Measurements from ENCODE around the gene ACVR1C. TPM values are rescaled to one million over a fixed set of nuclear protein-coding genes. Genes with fewer than 3 reads are reported as not detected.
"Not testable (repeated sequence)": the region's sequence is repeated elsewhere in the genome, so short reads cannot be mapped to it uniquely, and the experiment has no call there.

ACVR1C gene
- total and polyA plus RNA-seq, 2 experiments from 2014 or later = 1.3 to 3.0 TPM

DNA sequence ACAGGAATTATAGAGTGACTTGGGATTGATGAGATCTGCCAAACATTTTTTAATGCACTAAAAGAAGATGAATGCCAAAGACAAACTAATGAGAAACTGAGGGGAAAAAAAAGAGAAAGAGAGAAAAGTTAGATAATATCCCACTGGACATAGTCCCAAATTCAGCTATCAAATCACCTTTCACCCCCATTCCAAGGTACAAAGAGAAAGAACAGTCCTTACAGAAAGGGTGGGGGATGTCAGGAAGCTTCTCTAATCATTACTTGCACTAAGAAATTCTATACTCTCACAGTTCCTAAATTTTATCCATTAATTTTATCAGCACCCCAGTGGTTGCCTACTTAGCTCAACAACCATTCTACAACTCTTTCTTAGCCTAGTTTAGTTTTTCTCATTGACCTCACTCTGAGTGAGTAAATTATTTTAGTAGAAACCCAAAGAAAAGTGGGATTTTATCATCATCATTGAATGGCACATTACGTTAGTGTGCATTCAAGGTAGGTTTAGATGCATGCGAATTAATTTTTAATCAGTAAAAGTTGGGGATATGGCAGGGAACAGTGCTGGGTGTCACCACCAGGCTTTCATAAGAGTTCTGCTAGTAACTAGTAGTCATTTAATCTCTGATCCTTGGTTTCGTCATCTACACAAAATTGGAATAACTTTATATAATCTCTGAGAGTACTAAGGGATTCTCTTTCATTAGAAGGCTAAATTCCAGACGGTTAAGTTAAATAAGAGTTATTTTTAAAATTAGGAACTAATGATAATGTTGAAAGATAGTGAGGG is 99.5 kb downstream of the ACVR1C start:
- no peaks in the 10 kb centered on the region for H3K79me2 ChIP-seq
- H4K20me1 ChIP-seq (ENCODE audit: insufficient read depth, poor library complexity, severe bottlenecking) = no peaks in the 10 kb centered on the region
- no peaks in the 10 kb centered on the region for H3K9me2 ChIP-seq (replicated peaks; ENCODE audit: insufficient read depth)
- TF ChIP-seq EZH2phosphoT487 (IDR thresholded peaks at IDR 0.05; ENCODE audit: low read depth, severe bottlenecking, unreplicated experiment) = no peak
- no peak for TF ChIP-seq CTCF (IDR thresholded peaks at IDR 0.05; ENCODE audit: poor library complexity)
- no peak for TF ChIP-seq EZH2 (IDR thresholded peaks at IDR 0.05; ENCODE audit: borderline replicate concordance)
- H3K36me3 ChIP-seq (replicated peaks; ENCODE audit: insufficient read depth, low read depth) = no peaks in the 10 kb centered on the region
- no peak overlapping the region for H3K4me2 ChIP-seq
- no peaks in the 10 kb centered on the region for H3K9me3 ChIP-seq (ENCODE audit: low read depth)
- 89% methylated on average over 4 of the region's 4 CpGs for WGBS (ENCODE audit: low lambda C conversion rate, missing lambda C conversion rate)
- H2AFZ ChIP-seq = no peak overlapping the region
- H3K4me1 ChIP-seq (ENCODE audit: insufficient read depth) = no peaks in the 10 kb centered on the region
- H3K27me3 ChIP-seq = no peaks in the 10 kb centered on the region
- H3K4me3 ChIP-seq = no peak overlapping the region
- no peak overlapping the region for H3K27ac ChIP-seq
- DNase-seq (ENCODE audit: low spot score) = no peak

GRCh38 chr2:157526070-157526469 is 102.6 kb downstream of the ACVR1C start:
- Histone ChIP-seq H3K4me3 (no peak overlapping the region), H3K9me2 (replicated peaks; ENCODE audit: insufficient read depth) (no peaks in the 10 kb centered on the region), H3K27ac (no peak overlapping the region), H3K4me1 (ENCODE audit: insufficient read depth) (no peaks in the 10 kb centered on the region), H3K79me2 (no peaks in the 10 kb centered on the region), H4K20me1 (ENCODE audit: insufficient read depth, poor library complexity, severe bottlenecking) (no peaks in the 10 kb centered on the region), H3K9me3 (ENCODE audit: low read depth) (no peaks in the 10 kb centered on the region), H3K4me2 (no peak overlapping the region), H3K36me3 (replicated peaks; ENCODE audit: insufficient read depth, low read depth) (no peaks in the 10 kb centered on the region), H2AFZ (no peak overlapping the region), H3K27me3 (no peaks in the 10 kb centered on the region)
- 94% methylated on average over 2 of the region's 2 CpGs for WGBS (ENCODE audit: low lambda C conversion rate, missing lambda C conversion rate)
- DNase-seq (ENCODE audit: low spot score) = no peak
- TF ChIP-seq EZH2 (IDR thresholded peaks at IDR 0.05; ENCODE audit: borderline replicate concordance) (no peak), EZH2phosphoT487 (IDR thresholded peaks at IDR 0.05; ENCODE audit: low read depth, severe bottlenecking, unreplicated experiment) (no peak), CTCF (IDR thresholded peaks at IDR 0.05; ENCODE audit: poor library complexity) (no peak)

DNA sequence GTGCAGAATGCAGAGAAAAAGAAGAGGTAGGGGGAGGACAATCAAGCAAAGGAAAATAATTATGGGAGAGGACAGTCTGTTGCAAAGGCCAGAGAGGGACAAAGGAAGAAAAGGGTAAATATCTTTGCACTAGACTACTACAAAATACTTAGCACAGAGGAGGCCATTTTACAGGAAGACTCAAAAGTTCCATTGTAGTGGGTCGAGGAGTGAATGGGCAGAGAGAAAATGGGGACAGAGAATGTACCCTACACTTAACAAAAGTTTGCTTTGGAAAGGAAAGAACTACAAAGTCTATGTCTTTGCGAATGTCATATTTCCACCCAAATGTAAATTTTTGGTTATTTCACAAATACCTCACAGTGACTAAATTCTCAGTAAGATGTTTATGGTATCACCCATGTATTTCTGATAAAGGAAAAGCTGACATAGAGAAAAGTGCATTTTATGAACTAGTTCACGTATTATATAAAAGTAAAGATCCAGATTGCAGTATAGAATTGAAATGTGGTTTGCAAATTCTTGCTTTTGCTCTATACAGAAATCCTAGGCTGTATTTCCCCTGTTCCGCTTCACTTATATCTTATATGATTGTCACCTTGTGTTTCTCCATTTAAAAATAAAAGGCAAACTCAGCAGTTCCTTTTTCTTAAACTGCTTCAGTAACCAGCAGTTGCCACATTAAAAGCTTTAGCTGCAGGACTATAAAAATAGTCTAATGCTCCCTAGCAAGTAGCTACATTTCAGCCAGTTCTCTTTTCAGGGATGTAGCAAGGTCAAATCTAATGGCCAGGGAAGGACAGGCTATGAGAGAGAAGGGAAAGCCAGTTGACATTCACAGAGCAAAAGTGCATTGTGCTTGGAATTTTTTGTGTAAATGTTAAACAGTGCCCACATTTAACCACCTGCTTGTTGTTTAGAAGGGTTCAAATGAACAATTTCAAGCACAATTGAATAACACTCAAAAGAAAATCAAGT is 105.1 kb downstream of the ACVR1C start:
- Histone ChIP-seq H3K9me2 (replicated peaks; ENCODE audit: insufficient read depth) (no peaks in the 10 kb centered on the region), H3K27me3 (no peaks in the 10 kb centered on the region), H3K27ac (no peak overlapping the region), H3K4me1 (ENCODE audit: insufficient read depth) (no peaks in the 10 kb centered on the region), H4K20me1 (ENCODE audit: insufficient read depth, poor library complexity, severe bottlenecking) (no peaks in the 10 kb centered on the region), H2AFZ (no peak overlapping the region), H3K9me3 (ENCODE audit: low read depth) (no peaks in the 10 kb centered on the region), H3K4me3 (no peak overlapping the region), H3K4me2 (no peak overlapping the region), H3K79me2 (no peaks in the 10 kb centered on the region), H3K36me3 (replicated peaks; ENCODE audit: insufficient read depth, low read depth) (no peaks in the 10 kb centered on the region)
- TF ChIP-seq CTCF (IDR thresholded peaks at IDR 0.05; ENCODE audit: poor library complexity) = no peak
- no peak for TF ChIP-seq EZH2 (IDR thresholded peaks at IDR 0.05; ENCODE audit: borderline replicate concordance)
- no peak for TF ChIP-seq EZH2phosphoT487 (IDR thresholded peaks at IDR 0.05; ENCODE audit: low read depth, severe bottlenecking, unreplicated experiment)
- DNase-seq (ENCODE audit: low spot score) = no peak
- 96% methylated on average over 4 of the region's 4 CpGs for WGBS (ENCODE audit: low lambda C conversion rate, missing lambda C conversion rate)

DNA sequence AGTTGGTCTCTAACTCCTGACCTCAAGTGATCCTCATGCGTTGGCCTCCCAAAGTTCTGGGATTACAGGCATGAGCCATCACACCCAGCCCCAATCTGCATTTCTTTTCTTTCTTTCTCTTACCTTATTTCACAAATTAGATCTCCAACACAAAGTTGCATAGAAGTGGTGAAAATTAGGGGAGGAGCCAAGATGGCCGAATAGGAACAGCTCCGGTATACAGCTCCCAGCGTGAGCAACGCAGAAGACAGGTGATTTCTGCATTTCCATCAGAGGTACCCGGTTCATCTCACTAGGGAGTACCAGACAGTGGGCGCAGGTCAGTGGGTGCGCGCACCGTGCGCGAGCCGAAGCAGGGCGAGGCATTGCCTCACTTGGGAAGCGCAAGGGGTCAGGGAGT is 113.7 kb downstream of the ACVR1C start:
- not testable (repeated sequence) for H3K4me2 ChIP-seq; H2AFZ ChIP-seq; H3K36me3 ChIP-seq (replicated peaks; ENCODE audit: insufficient read depth, low read depth); H3K4me3 ChIP-seq; DNase-seq (ENCODE audit: low spot score); H3K9me2 ChIP-seq (replicated peaks; ENCODE audit: insufficient read depth); H3K4me1 ChIP-seq (ENCODE audit: insufficient read depth); H4K20me1 ChIP-seq (ENCODE audit: insufficient read depth, poor library complexity, severe bottlenecking); H3K27me3 ChIP-seq; H3K27ac ChIP-seq; H3K79me2 ChIP-seq; H3K9me3 ChIP-seq (ENCODE audit: low read depth)
- WGBS (ENCODE audit: low lambda C conversion rate, missing lambda C conversion rate) = 94% methylated on average over 15 of the region's 15 CpGs

All from hepatocyte (in vitro differentiated cells).